ENCODE data around the gene ZNF668. TPM values are rescaled to one million over a fixed set of nuclear protein-coding genes. Genes with fewer than 3 reads are reported as not detected.

The ZNF668 gene
- total and polyA plus RNA-seq, 5 donors from 2014 or later: 6.4 to 16.8 (median 7.7) TPM

Other genes starting within 250 kb of the ZNF668 start
- 22.9 TPM for gene BCL7C, start 180.2 kb downstream of the ZNF668 start, total RNA-seq
- 10 to 100 TPM; 31.4 to 43.7 (median 41.2) TPM for gene BCL7C, start 180.2 kb downstream of the ZNF668 start, polyA plus RNA-seq
- gene CTF1, start 177.6 kb downstream of the ZNF668 start, total RNA-seq: 0.30 TPM
- gene CTF1, start 177.6 kb downstream of the ZNF668 start, polyA plus RNA-seq: not detected
- 13.0 TPM for gene FBXL19, start 150.7 kb downstream of the ZNF668 start, total RNA-seq
- under 1 TPM in 3 of 4 donors, not detected in 1; 0.14 to 0.21 (median 0.17) TPM for gene FBXL19, start 150.7 kb downstream of the ZNF668 start, polyA plus RNA-seq
- 7.7 TPM for gene ORAI3, start 125.2 kb downstream of the ZNF668 start, total RNA-seq
- gene ORAI3, start 125.2 kb downstream of the ZNF668 start, polyA plus RNA-seq: 10 to 100 TPM; 30.7 to 34.7 (median 31.7) TPM
- gene SETD1A, start 116.5 kb downstream of the ZNF668 start, total RNA-seq: 35.2 TPM
- gene SETD1A, start 116.5 kb downstream of the ZNF668 start, polyA plus RNA-seq: 1 to 10 TPM in 1 of 4 donors, under 1 TPM in 3; 0.33 to 1.4 (median 0.63) TPM
- gene HSD3B7, start 89.0 kb downstream of the ZNF668 start, total RNA-seq: not detected
- under 1 TPM in 2 of 4 donors, not detected in 2; 0.07 to 0.31 TPM for gene HSD3B7, start 89.0 kb downstream of the ZNF668 start, polyA plus RNA-seq
- gene STX1B, start 63.6 kb downstream of the ZNF668 start, total RNA-seq: 0.74 TPM
- not detected for gene STX1B, start 63.6 kb downstream of the ZNF668 start, polyA plus RNA-seq
- gene STX4, start 40.7 kb downstream of the ZNF668 start, total RNA-seq: 80.7 TPM
- gene STX4, start 40.7 kb downstream of the ZNF668 start, polyA plus RNA-seq: 10 to 100 TPM; 19.1 to 28.0 (median 25.0) TPM
- 23.4 TPM for gene ZNF646, start 182 bp upstream of the ZNF668 start, total RNA-seq
- gene ZNF646, start 182 bp upstream of the ZNF668 start, polyA plus RNA-seq: 1 to 10 TPM; 2.2 to 5.5 (median 3.4) TPM
- 8.2 TPM for gene PRSS53, start 14.7 kb upstream of the ZNF668 start, total RNA-seq
- 1 to 10 TPM in 1 of 4 donors, under 1 TPM in 3; 0.41 to 1.7 (median 0.59) TPM for gene PRSS53, start 14.7 kb upstream of the ZNF668 start, polyA plus RNA-seq
- 38.1 TPM for gene VKORC1, start 20.6 kb upstream of the ZNF668 start, total RNA-seq
- 100 to 1,000 TPM in 3 of 4 donors, 10 to 100 TPM in 1; 97.8 to 113 (median 105) TPM for gene VKORC1, start 20.6 kb upstream of the ZNF668 start, polyA plus RNA-seq
- gene BCKDK, start 34.1 kb upstream of the ZNF668 start, total RNA-seq: 8.2 TPM
- 10 to 100 TPM; 19.5 to 24.7 (median 23.5) TPM for gene BCKDK, start 34.1 kb upstream of the ZNF668 start, polyA plus RNA-seq
- gene KAT8, start 43.4 kb upstream of the ZNF668 start, total RNA-seq: 103 TPM
- 10 to 100 TPM; 31.8 to 49.2 (median 44.4) TPM for gene KAT8, start 43.4 kb upstream of the ZNF668 start, polyA plus RNA-seq
- gene PRSS8, start 61.5 kb upstream of the ZNF668 start, total RNA-seq: not detected
- gene PRSS8, start 61.5 kb upstream of the ZNF668 start, polyA plus RNA-seq: not detected
- gene PRSS36, start 75.8 kb upstream of the ZNF668 start, total RNA-seq: 0.39 TPM
- gene PRSS36, start 75.8 kb upstream of the ZNF668 start, polyA plus RNA-seq: 1 to 10 TPM in 3 of 4 donors, under 1 TPM in 1; 0.46 to 1.4 (median 1.2) TPM
- 918 TPM for gene FUS, start 105.9 kb upstream of the ZNF668 start, total RNA-seq
- 100 to 1,000 TPM; 119 to 147 (median 132) TPM for gene FUS, start 105.9 kb upstream of the ZNF668 start, polyA plus RNA-seq
- 25.0 TPM for gene PYCARD, start 128.5 kb upstream of the ZNF668 start, total RNA-seq
- gene PYCARD, start 128.5 kb upstream of the ZNF668 start, polyA plus RNA-seq: 10 to 100 TPM; 50.6 to 82.9 (median 68.3) TPM
- gene TRIM72, start 139.9 kb upstream of the ZNF668 start, total RNA-seq: 0.20 TPM
- not detected for gene TRIM72, start 139.9 kb upstream of the ZNF668 start, polyA plus RNA-seq
- gene PYDC1, start 142.9 kb upstream of the ZNF668 start, total RNA-seq: not detected
- gene PYDC1, start 142.9 kb upstream of the ZNF668 start, polyA plus RNA-seq: not detected
- 13.1 TPM for gene ITGAM, start 185.7 kb upstream of the ZNF668 start, total RNA-seq
- 1 to 10 TPM in 3 of 4 donors, under 1 TPM in 1; 0.71 to 4.8 (median 1.4) TPM for gene ITGAM, start 185.7 kb upstream of the ZNF668 start, polyA plus RNA-seq

All from CD4-positive, CD25-positive, alpha-beta regulatory T cell (primary cell).